ENCODE results near the gene VAMP3. TPM values are rescaled to one million over a fixed set of nuclear protein-coding genes. Genes with fewer than 3 reads are reported as not detected.

Gene VAMP3
- total RNA-seq, 4 donors from 2014 or later = 150 to 205 (median 163) TPM

DNA sequence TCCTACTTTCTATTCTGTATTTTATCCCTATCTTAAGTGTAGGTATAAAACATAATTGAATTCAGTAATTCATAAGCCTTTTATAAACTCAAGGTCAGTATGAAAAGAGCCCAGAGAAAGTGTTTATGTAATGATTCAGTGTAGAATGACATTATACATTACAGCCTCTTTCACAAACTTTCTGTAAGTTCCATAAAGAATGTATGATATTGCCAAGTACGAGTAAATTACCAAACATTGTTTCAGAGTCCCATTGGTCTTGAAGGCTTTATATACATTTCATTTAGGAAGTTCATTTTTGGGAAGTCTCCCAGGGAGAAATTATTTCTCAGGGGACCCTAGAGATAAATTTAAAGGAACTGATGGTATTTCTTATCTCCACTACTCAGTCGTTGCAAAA is 37.8 kb upstream of the VAMP3 start:
- TF ChIP-seq, protein P1, sequence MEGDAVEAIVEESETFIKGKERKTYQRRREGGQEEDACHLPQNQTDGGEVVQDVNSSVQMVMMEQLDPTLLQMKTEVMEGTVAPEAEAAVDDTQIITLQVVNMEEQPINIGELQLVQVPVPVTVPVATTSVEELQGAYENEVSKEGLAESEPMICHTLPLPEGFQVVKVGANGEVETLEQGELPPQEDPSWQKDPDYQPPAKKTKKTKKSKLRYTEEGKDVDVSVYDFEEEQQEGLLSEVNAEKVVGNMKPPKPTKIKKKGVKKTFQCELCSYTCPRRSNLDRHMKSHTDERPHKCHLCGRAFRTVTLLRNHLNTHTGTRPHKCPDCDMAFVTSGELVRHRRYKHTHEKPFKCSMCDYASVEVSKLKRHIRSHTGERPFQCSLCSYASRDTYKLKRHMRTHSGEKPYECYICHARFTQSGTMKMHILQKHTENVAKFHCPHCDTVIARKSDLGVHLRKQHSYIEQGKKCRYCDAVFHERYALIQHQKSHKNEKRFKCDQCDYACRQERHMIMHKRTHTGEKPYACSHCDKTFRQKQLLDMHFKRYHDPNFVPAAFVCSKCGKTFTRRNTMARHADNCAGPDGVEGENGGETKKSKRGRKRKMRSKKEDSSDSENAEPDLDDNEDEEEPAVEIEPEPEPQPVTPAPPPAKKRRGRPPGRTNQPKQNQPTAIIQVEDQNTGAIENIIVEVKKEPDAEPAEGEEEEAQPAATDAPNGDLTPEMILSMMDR (IDR thresholded peaks at IDR 0.05; ENCODE audit: low read depth) = no peak

DNA sequence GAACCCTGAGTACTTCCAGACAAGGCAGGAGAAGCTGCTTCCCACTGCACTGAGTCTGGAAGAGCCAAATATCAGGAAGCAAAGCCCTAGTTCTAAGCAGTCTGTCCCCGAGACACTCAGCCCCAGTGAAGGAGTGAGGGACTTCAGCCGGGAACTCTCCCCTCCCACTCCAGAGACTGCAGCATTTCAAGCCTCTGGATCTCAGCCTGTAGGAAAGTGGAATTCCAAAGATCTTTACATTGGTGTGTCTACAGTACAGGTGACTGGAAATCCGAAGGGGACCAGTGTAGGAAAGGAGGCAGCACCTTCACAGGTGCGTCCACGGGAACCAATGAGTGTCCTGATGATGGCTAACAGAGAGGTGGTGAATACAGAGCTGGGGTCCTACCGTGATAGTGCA is 33.1 kb upstream of the VAMP3 start:
- TF ChIP-seq, protein P1 (IDR thresholded peaks at IDR 0.05; ENCODE audit: low read depth) = no peak

DNA sequence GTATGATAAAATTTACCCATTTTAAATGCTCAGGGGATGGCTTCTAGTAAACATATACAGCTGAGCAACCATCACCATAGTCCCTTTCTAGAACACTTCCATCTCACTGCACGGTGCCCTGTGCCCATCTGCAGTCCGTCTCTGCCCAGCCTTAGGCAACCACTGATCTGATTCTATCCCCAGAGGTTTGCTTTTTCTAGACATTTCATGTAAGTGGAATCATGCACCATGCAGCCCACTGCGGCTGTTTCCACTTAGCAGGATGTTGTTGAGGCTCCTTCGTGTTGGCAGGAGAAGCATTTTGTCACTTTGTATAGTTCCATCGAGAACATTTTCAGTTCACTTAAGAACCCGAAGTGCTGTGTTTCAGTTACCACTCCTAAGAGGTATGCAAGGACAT is 27.8 kb upstream of the VAMP3 start:
- TF ChIP-seq, protein P1 (IDR thresholded peaks at IDR 0.05; ENCODE audit: low read depth) = no peak

DNA sequence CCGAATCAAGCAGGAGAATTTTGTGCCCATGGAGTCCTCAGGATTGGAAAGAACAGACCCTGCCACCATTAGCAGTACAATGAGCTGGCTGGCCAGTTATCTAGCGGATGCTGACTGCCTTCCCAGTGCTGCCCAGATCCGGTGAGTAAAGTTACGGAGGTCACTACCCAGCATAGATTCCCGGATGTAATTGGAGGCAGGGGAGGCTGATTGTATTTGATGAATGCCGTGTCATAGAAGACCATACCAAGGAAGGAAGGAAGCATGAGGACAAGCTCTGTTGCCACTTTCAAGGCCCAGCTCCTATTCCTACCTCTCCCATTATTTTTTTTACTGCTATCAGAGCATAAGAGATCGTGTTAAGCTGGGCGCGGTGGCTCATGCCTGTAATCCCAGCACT is 26.2 kb upstream of the VAMP3 start:
- TF ChIP-seq, protein P1 (IDR thresholded peaks at IDR 0.05; ENCODE audit: low read depth) = no peak

DNA sequence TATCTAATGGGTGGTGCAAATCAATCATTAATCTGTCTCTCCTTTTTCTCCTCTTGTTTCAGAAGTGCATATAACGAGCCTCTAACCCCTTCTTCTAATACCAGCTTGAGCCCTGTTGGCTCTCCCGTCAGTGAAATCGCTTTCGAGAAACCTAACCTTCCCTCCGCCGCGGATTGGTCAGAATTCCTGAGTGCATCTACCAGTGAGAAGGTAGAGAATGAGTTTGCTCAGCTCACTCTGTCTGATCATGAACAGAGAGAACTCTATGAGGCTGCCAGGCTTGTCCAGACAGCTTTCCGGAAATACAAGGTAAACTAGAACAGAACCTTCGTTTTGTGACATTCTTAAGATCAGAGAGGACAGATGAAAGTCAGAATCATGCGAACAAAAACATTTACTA is 25.3 kb upstream of the VAMP3 start:
- TF ChIP-seq, protein P1 (IDR thresholded peaks at IDR 0.05; ENCODE audit: low read depth) = no peak

DNA sequence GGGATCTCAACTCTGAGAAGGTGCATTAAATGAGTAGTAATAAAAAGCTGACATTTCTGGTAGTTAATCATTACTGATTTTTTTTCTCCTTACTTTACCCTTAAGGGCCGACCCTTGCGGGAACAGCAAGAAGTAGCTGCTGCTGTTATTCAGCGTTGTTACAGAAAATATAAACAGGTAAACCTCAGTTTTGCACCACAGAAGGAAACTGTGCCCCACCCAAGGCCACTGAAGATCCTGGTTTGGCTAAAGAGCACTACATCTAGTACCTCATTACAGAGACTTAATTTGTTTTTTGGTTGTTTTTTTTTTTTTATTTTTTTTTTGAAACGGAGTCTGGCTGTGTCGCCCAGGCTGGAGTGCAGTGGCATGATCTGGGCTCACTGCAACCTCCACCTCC is 23.5 kb upstream of the VAMP3 start:
- TF ChIP-seq, protein P1 (IDR thresholded peaks at IDR 0.05; ENCODE audit: low read depth) = no peak

DNA sequence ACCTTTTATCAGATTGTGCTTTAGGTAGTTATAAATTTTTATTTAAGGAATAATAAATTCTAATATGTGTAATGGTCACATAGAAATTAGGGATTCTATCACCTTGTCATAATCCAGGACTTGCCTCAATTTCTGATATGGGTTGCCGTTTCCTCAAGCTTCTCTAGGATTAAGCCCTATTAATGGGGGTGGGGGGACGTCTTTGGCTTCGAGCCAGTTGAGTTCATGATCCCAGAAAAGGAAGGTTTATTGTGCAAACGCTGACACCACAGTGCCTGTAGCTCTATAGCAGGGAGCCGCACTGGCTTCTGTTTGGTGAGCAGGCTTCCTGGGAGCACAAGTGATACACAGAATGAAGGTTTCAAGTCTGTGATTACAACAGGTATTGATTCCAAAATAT is 22.0 kb upstream of the VAMP3 start:
- TF ChIP-seq, protein P1 (IDR thresholded peaks at IDR 0.05; ENCODE audit: low read depth) = no peak
